CD4-positive, alpha-beta T cell treated with Interleukin-2 at 100 ng/mL for 4 hours (primary cell): ENCODE data around the gene NRARP.

Experiments used
- DNase-seq: peaks from one replicate; pipeline ENCODE4 v3.0.0-alpha.2; 2020; ENCODE audit warnings: low spot score

The NRARP gene

DNA sequence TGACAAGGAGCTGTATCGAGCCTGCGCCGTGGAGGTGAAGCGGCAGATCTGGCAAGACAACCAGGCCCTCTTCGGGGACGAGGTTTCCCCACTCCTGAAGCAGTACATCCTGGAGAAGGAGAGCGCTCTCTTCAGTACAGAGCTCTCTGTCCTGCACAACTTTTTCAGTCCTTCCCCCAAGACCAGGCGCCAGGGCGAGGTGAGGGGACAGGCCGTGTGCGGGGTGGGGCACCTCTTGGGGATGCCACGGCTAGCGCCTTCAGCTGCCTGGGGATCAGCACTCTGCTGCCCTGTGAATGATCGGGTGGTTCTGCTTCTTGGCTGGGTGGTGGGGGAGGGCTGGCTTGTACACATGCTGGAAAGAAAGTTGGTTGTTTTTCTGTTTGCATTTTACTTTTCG is 45.2 kb downstream of the NRARP start:
- no peak for DNase-seq

DNA sequence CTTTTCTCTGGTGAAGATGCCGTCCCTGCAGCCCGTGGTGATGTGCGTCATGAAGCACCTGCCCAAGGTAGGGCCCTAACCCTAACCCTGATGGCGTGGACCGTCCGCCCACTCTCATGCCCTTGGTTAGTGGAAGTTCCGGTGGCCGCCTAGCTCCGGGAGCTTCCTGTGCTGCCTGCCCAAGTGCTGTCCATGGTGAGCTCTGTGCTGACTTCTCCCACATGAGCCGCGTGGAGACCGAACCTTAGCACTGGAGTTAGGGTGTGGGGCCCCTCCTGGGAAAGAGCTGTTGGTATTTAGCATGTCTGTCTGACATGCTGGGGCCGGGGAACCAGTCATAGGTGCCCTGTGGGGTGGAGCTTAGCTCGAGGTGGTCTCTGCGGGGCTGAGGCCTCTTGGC is 45.7 kb downstream of the NRARP start:
- no peak for DNase-seq

DNA sequence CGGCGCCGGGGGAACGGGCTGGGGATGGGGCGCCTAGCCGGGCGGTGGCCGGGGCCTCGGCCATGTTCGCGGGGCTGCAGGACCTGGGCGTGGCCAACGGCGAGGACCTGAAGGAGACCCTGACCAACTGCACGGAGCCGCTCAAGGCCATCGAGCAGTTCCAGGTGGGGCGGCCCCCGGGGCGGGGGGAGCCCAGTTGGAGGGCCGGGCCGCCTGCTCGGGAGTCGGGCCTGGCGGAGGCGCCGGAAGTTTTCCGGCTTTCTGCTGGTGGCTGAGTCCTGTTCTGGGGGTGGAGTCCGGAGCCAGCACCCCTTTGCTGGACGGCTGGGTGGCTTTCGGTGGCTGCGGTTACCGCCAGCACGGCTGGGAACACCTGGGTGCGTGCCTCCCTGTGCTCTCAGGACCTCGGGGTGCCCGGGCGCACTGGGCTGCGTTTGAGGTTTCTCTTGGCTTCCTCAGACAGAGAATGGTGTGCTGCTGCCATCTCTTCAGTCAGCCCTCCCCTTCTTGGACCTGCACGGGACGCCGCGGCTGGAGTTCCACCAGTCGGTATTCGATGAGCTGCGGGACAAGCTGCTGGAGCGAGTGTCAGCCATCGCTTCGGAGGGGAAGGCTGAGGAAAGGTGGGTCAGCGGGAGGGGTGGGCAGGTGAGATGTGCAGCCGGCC is 46.5 kb downstream of the NRARP start:
- peak; percentile 13 for DNase-seq

DNA sequence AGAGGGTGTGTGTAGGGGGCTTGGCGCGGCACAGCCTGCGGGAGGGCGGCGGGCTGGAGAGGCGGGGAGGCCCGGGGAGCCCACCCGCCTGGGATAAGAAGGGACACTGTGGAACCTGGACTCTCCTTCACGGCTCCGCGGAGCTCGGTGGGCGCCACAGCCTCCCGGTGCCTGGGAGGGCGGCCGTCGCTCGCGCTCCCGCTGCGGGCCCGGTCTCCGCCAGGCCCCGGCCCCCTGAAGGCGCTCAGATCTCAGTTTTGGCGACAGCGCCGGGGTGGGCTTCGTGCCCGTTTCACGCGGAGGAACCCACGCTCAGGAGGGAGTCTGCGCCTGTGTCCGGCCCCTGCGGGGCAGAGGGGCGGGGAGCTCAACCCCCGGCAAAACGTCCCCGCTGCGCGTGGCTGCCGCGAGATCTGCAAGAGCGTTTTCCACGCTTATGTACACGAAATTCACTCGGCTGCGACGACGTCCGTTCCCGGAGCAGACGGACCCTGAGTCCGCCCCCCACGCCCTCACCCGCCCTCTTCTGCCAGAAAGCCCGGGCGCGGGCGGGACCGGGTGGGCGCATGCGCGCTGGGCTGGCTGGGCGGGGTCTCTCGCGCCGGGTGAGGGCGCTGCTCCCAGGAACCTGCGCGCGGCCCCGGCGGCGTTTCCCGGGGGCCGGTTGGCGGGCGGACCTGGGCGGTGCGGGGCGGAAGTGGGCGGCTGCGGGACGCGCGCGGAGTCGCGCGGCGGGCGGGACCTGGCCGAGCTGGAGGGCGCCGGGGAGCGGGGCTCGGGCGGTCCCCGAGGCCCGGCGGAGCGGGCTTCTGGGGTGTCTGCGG is 47.2 kb downstream of the NRARP start, which contains the start of gene NELFB:
TSS of gene NELFB (plus strand) at position 704 of the 824 bp plus-strand sequence.
- peak; percentile 95 for DNase-seq

DNA sequence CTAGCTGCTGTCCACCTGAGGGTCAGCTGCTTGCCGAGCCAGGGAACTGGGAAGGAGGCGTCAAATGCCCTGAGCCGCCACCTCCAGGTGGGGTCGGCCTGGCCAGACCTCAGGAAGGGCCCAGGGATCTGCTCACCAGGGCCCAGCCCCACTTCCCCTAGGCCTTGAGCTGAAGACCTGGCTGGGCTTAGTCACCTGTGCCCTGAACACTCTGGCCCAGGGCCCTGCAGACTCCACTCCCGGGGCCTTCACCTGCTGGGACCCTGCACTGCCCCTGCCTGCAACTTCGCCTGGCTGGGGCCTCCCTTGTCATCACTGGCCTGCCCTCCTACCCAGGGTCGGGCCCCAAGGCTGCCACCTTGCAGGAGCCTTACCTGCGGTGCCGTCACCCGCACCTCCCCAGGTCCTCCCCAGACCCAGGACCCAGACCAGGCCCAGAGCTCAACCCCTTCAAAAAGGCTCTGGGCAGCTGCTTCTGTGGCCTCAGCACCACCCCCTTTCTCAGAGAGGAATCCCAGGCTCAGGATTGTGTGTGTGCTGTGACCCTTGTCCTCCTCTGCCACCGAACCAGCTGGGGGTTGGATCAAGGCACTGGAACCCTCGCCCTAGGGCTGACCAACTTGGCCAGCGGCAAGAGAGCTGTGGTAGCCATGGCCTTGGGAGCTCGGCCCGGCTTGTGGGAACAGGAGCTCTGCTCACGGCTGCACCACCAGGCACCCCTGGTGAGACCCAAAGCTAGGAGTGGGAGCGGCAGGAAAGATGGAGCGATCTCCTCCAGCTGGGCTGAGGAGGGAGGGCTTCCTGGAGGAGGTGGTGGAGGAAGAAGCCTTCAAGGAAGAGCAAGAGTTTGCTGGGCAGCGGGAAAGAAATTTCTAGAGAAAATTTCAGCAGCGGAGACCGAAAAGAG is 48.1 kb downstream of the NRARP start:
- DNase-seq = no peak

DNA sequence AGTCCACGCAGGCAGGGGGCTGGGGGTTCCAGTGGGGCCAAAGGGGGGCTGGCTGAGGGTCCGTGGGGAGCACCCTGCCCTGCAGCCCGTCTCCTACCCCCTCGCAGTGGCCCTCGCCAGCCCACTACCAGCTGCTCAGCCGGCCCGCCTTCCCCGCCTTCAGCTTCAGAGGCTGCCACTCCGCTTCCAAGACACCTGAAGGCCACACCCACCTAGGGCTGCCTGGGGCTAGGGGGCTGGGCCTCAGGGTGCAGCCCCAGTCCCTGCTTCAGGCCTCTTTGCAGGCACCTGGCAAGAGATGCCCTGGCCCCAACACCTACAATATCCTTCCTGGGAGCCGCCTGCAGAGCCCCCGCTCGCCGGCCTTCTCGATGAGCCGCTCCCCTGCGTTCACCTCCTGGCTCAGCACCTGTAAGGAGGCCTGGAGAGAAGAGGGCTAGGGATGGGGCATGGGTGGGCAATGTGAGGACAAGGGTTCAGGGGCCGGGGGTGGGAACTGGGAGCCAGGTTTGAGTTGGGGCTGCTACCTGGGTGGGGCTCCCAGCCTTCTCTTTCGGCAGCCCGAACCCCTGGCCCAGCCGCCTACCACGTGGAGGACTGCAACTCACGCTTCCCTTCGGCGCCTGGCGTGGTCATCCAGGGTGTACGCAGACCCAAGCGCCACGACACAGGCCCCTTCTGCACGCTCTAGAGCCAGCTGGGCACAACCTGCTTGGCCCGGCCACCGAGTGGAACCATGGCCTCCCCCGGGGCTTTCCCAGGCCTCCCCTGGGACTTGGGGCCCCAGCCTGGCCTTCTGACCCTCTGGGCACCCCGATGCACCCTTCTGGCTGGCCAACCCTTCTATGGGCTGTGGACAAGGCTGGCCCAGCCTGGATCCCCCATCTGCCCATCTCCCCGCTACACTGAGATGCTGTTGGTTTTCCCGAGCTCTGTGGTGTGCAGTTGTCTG is 49.2 kb downstream of the NRARP start:
- DNase-seq = no peak

DNA sequence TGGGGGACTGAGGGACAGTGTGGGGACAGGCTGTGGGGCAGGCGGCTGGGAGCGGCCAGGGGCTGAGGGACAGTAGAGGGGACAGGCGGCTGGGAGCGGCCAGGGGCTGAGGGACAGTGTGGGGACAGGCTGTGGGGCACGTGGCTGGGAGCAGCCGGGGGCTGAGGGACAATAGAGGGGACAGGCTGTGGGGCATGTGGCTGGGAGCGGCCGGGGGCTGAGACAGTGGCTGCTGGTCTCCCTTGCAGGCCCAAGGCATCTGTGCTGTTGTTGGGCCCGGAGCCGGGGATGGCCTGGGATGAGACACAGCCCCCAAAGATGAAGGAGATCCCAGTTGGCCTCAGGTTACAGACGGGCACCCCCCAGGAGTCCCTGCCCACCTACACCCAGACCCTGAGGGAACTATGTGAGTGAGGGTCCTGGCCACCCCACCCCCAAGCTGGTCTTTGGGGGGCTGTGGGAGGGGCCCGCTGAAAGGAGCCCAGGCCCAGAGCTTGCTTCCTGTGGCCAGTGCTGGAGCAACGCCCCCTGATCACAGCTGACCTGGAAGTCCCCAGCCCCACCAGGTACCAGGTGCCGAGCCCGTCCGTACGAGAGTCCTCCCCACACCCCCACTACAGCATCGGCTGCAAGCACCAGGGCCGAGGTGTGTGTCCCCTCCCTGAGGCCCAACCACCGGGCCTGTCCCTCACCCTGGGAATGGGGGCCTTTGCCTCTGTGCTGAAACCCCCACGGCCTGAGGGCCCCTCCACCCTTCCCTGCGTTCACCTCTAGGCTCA is 50.4 kb downstream of the NRARP start:
- DNase-seq = no peak

DNA sequence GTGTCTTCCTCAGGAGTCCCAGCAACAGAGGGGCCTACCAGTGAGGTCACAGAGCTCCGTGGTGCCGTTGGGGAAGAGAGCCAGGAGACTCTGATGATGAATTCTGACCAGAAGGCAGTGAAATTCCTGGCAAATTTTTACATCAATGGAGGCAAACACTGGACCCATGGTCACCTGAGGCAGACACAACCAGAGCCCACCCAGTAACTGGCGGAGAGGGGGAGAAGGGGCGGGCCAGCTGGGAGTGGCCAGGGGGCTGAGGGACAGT is 50.9 kb downstream of the NRARP start, which contains the start of gene STPG3:
TSS of gene STPG3 (plus strand) at position 93 of the 268 bp plus-strand sequence. CDS start at position 94, 1 bp downstream.
- DNase-seq = no peak

DNA sequence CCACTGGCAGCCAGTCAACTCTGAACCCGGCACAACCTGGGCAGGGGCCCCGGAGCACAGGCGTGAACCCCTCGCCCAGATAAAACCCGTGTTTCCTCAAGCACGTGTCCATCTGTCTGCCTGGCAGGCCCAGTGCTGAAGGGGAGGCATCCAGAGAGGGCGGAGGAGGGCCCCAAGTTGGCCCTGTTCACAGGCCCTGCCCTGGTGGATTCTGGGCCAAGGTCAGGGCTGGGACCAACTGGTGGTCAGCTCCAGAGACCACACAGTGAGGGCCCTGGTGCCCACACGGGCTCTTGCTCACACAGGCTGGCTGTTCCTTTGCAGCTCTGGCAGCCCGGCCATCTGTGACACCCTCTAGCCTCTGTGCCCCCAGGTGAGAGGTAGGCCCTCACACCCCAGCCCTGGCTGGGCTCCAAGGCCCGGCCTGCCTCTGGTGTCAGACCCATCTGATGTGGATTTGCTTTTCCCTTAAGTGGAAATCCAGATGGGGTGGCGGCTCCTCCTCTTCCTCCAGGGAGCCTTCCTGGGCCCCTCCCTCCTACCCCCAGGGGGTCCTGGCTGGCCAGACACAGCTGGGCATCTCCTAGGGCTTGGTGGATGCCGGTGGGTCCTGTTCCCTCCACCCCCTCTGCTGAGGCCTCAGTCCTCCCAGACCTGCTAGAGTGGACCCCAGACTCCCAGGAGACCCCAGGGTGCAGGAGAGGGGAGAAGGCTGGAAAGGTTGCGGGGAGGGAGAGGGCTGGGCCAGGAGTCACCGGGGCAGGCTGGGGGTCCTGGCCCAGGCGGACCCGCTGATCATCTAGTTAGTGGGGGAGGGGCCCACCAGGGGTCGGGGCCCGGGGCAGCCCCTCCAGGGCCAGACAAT is 51.5 kb downstream of the NRARP start:
- no peak for DNase-seq
